Measurements from ENCODE around the gene AP4B1.
"Not testable (repeated sequence)": the region's sequence is repeated elsewhere in the genome, so short reads cannot be mapped to it uniquely, and the experiment has no call there.

The AP4B1 gene

GRCh38 chr1:113855630-113856400, 48.8 kb downstream of the AP4B1 start:
- DNase-seq: no peak

GRCh38 chr1:113854234-113854633, 50.4 kb downstream of the AP4B1 start:
- no peak for DNase-seq

DNA sequence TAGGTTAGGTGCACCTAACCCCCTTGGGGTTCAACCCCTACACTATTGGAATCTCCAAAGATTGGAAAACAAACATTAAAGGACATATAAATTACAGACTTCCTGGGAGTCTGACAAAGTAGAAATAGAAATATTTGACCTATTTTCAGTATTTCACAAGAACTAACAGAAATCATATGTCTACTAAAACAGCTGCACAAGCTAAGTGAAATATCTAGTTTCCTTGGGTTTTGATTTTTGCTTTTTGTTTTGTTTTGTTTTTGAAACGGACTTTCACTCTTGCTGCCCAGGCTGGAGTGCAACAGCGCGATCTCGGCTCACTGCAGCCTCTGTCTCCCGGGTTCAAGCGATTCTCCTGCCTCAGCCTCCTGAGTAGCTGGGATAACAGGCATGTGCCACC, 51.9 kb downstream of the AP4B1 start:
- not testable (repeated sequence) for DNase-seq

- DNase-seq: no peak
Measured at GRCh38 chr1:113850127-113850796, 54.3 kb downstream of the AP4B1 start.

- no peak for DNase-seq
Measured at GRCh38 chr1:113849072-113849471, 55.5 kb downstream of the AP4B1 start.

- DNase-seq: no peak
Measured at GRCh38 chr1:113846391-113847035, 58.1 kb downstream of the AP4B1 start.

All from KG1 (cell line).